ENCODE results near the gene SNX20.
A peak's percentile ranks its signal among the peaks of the same experiment; 100 is the strongest.

Gene SNX20

DNA sequence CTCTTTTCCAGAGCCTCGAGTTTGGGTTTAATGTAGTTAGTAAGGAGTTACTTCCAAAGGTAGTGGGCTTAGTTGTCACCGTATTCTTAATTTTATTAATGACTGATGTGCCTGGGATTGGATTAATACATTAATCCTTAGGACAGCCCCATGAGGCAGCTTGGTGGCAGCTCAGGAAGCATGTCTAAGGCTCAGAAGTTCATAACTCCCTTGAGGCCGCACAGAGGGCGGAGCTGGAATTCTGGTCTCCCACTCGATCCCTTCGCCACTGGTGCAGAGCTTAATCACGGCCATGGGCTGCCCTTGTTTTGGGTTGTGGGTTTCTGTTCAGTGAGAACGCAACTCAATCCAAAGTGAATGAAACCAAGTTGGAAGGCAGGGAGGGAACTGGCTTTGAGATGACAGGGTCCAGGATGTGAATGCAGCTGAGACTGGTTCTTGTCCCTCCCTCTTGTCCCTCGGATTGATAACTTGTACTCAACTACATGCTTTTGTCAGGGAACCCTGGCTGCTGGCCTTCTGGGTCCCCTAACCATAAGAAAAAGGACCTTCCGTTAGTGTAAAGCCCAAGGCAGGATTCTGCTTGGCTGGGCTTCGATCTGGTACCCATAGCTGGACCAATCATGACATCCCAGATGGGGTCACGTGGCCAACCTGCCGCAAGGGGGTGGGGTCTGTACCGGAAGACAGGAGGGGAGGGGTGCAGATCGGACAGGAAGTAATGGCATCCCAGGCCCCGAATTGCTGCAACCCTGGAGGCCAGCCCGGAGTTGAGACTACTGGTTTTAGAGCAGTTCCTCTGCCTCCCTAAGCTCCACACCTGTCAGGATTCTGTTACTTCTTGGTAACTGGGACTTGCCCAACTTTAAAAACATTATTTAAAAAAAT lies 45.4 kb downstream of the SNX20 start:
- DNase-seq (ENCODE audit: low read depth in 2 of 2), result peak in 1 of 2 donors; percentile 7

GRCh38 chr16:50634947-50635346 lies 46.2 kb downstream of the SNX20 start:
- no peak for DNase-seq (ENCODE audit: low read depth in 2 of 2)

GRCh38 chr16:50634090-50634489 lies 47.0 kb downstream of the SNX20 start:
- DNase-seq (ENCODE audit: low read depth in 2 of 2), result no peak

DNA sequence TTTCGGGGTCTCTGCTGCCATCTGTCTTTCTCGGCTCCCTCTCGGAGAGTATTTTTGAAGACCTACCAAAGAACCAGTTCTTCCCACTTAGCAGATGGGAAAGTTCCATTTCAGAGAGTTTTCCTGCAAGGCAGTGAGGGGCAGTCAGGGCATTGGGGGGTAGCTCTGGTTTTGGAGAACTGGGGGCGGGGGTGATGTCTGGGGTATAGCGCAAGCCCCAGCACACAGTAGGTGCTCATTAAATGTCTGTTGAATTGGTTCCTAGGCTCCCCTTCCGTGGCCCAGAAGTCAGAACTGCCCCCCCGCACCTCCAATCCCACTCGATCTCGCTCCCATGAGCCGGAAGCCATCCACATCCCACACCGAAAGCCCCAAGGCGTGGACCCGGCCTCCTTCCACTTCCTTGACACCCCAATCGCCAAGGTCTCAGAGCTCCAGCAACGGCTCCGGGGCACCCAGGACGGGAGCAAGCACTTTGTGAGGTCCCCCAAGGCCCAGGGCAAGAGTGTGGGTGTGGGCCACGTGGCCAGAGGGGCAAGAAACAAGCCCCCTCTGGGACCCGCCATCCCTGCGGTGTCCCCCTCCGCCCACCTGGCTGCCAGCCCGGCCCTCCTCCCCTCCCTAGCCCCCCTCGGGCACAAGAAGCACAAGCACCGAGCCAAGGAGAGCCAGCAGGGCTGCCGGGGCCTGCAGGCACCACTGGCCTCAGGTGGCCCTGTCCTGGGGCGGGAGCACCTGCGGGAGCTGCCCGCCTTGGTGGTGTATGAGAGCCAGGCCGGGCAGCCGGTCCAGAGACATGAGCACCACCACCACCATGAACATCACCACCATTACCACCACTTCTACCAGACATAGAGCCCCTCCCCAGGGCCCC lies 47.9 kb downstream of the SNX20 start:
- no peak for DNase-seq (ENCODE audit: low read depth in 2 of 2)

- no peak for DNase-seq (ENCODE audit: low read depth in 2 of 2)
Observed at GRCh38 chr16:50631985-50632576, 49.0 kb downstream of the SNX20 start.

- DNase-seq (ENCODE audit: low read depth in 2 of 2), result no peak
Observed at GRCh38 chr16:50631249-50631984, 49.7 kb downstream of the SNX20 start.

- DNase-seq (ENCODE audit: low read depth in 2 of 2), result no peak
Observed at GRCh38 chr16:50630394-50631020, 50.6 kb downstream of the SNX20 start.

DNA sequence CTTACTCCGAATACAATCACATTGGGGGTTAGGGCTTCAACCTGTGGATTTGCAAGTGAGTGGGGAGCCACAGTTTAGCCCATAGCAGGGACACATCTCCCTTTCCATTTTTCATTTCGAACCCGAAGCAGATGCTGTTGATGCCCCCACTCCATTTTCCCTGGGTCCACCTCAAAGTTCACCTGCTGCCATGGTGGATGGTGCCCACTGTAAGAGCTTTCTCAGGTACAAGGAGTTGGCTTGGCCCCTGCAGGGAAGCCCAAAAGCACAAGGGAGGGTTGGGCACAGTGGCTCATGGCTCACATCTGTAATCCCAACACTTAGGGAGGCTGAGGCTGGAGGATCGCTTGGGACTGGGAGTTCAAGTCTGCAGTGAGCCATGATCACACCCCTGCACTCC lies 51.8 kb downstream of the SNX20 start:
- no peak for DNase-seq (ENCODE audit: low read depth in 2 of 2)

DNA sequence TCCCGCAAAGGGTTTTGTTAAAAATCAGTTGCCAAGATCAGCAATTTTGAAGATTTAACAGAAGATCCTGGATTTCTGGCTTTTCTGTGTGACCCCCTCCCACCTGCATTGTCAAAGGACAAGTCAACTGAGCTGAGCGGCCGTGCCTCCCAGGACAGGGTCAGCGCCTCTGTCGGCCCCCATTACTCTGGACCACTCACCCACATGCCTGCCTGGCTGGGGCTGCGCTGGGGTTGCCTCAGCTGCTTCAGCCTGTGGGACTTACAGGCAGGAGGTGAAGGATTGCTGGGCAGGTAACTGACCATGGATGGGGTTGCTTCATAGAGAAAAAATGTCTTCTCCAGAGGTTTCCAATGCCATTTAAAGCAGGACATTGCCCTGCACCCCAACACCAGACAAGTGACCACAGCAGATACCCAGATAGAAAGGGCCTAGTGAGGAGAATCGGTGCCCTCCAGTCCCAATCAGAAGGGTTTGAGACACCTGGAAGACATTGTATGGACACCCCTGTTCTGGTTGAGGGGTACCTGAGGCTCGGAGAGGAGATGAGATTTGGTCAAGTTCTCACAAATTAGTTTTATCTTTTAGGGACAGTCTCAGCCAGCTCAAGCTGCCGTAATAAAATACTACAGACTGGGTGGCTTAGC lies 52.8 kb downstream of the SNX20 start:
- no peak for DNase-seq (ENCODE audit: low read depth in 2 of 2)

DNA sequence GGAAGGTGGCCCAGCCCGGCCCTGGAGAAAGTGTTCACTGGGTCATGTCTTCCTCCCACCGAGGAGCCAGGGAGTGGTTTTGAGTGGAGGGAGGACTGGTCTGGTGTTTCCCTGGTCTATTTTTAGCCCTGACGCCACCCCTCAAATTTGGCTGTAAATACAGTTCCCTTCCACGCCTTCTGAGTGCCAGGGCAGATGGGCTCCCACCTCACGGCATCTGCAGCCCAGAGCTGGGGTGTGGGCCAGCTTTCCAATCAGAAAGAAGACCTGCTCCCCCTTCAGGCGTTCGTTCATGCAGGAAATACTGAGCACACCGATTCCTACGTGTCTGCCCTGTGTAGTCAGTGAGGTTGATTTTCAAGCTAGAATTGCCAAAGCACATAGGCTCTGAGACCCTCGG lies 53.7 kb downstream of the SNX20 start:
- DNase-seq (ENCODE audit: low read depth in 2 of 2), result peak; percentile 15 to 21

- no peak for DNase-seq (ENCODE audit: low read depth in 2 of 2)
Observed at GRCh38 chr16:50626868-50627267, 54.2 kb downstream of the SNX20 start.

DNA sequence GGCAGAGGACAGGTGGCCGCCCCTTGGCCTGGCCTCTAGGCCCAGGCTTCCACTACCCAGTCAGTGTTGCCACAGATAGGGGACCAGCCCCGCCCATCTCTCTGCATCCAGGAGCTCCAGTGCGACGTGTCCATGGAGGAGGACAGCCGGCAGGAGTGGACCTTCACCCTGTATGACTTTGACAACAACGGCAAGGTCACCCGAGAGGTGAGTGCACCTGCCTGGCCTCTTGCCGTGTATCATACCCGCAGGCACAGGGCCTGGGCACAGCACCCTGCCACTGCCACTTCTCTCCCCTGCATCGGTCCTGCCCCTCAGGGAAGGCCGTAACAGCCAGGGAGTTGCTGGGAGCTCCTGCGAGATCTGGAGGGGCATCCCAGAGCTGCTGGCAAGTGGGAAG lies 55.7 kb downstream of the SNX20 start:
- DNase-seq (ENCODE audit: low read depth in 2 of 2), result no peak

GRCh38 chr16:50624449-50624970 lies 56.6 kb downstream of the SNX20 start:
- no peak for DNase-seq (ENCODE audit: low read depth in 2 of 2)

DNA sequence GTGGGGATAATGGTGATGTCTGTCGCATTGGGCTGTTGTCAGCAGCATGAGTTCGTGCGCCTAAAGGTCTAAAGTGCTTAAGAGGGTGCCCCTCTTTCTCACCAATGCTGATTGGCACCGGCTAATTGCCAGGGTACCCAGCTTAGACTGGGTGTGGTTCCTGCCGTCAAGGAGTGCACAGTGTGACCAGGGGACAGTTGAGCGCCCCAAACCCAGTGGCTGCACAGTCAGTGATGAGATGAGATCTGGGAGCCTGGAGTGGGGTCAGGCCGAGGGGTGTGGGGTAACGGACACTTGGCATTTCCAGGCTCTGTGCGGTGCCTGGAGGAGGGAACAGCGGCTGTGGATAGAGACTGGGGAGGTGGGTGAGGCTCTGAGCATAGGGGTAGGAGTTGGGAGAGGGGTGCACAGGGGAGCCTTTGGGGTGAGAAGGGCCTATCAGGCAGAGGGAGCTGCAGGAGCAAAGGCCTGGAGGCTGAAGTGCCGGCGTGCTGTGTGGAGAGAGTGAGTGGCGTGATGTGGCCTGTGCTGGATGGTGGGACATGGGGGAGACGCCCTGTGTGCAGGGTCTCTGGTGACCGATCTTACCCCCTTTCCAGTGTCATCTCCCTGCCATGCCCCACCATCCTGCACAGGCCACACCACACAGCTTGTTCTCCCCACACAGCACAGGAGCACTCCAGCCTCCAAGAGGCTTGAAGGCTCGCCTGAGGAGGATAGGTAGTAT lies 58.3 kb downstream of the SNX20 start:
- DNase-seq (ENCODE audit: low read depth in 2 of 2), result no peak

DNA sequence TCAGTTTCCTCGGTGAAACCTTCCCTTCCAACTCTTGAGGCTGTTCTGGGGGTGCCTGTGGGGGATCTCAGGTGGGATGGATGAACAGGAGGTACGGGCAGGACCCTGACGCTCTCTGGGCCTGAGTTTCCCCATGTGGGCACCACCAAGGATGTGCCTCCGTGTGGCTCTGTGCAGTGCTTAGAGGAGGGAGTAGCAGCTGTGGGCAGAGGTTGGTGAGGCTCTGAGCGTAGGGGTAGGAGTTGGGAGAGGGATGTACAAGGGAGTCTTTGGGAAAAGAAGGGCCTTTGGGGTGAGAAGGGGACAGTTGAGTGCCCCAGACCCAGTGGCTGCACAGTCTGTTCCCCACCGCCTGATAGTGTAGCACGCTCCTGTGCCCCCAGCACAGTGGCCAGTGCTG lies 59.1 kb downstream of the SNX20 start:
- no peak for DNase-seq (ENCODE audit: low read depth in 2 of 2)

Measured in stimulated activated CD4-positive, alpha-beta T cell treated with anti-CD3 and anti-CD28 coated beads, Interleukin-1b, Interleukin-23, amount 100 ng/mL, for 4 hours (primary cell).